SK-N-MC (cell line): ENCODE data around the gene OR2AE1.
"Not testable (repeated sequence)": the region's sequence is repeated elsewhere in the genome, so short reads cannot be mapped to it uniquely, and the experiment has no call there.

Experiments
- DNase-seq: peaks from one replicate; pipeline ENCODE4 v3.0.0-alpha.2; 2011; ENCODE audit warnings: low read depth, low spot score
- H3K27ac ChIP-seq: fragments of 200-600 bp; sonication (generic); 2 replicates; pipeline ENCODE4 v1.5.1; 2016; ENCODE audit warnings: mixed run types
- H3K36me3 ChIP-seq: fragments of 200-600 bp; sonication (generic); 2 replicates; pipeline ENCODE4 v1.6.1; 2017; ENCODE audit warnings: antibody characterized with exemption, low read length, mixed read lengths; ENCODE audit not compliant: insufficient read depth
- H3K4me3 ChIP-seq: fragments of 200-600 bp; sonication (generic); 2 replicates; pipeline ENCODE4 v1.5.1; 2016
- H3K9ac ChIP-seq: fragments of 200-600 bp; sonication (generic); 2 replicates; pipeline ENCODE4 v1.8.0; 2017; ENCODE audit warnings: mixed run types, mixed read lengths; ENCODE audit not compliant: insufficient read length
- H3K9me3 ChIP-seq: fragments of 200-600 bp; sonication (generic); 2 replicates; pipeline ENCODE4 v1.6.1; 2017; ENCODE audit warnings: low read depth, mild to moderate bottlenecking, antibody characterized with exemption, low read length, moderate library complexity, mixed read lengths
- EZH2 ChIP-seq: fragments of 200-600 bp; sonication (generic); IDR thresholded peaks from one replicate; pipeline ENCODE4 v1.6.1; 2017; ENCODE audit warnings: antibody characterized with exemption
- FOXP2 ChIP-seq: optimal IDR thresholded peaks from 2 replicates; pipeline ENCODE3; 2011; ENCODE audit warnings: mild to moderate bottlenecking, moderate library complexity; ENCODE audit not compliant: insufficient read depth; ENCODE audit errors: extremely low read length, control extremely low read depth
- POLR2AphosphoS5 ChIP-seq: IDR thresholded peaks from 2 replicates; pipeline ENCODE4 v1.6.1; 2012; ENCODE audit warnings: mild to moderate bottlenecking, low read depth, low read length, borderline replicate concordance

Gene OR2AE1

GRCh38 chr7:99876491-99876890 lies 342 bp downstream of the OR2AE1 start:
- no peak overlapping the region for H3K4me3 ChIP-seq
- H3K36me3 ChIP-seq, result no peaks in the 10 kb centered on the region
- no peak for TF ChIP-seq POLR2AphosphoS5
- TF ChIP-seq EZH2, result no peak
- no peak for TF ChIP-seq FOXP2
- H3K27ac ChIP-seq, result no peak overlapping the region
- no peaks in the 10 kb centered on the region for H3K9me3 ChIP-seq
- no peak overlapping the region for H3K9ac ChIP-seq
- no peak for DNase-seq

- no peak for DNase-seq
- TF ChIP-seq POLR2AphosphoS5, result no peak
- no peak for TF ChIP-seq EZH2
- TF ChIP-seq FOXP2, result no peak
- no peak overlapping the region for H3K27ac ChIP-seq
- H3K4me3 ChIP-seq, result no peak overlapping the region
- H3K9me3 ChIP-seq, result no peaks in the 10 kb centered on the region
- no peak overlapping the region for H3K9ac ChIP-seq
- H3K36me3 ChIP-seq, result no peaks in the 10 kb centered on the region
Measured at GRCh38 chr7:99868246-99868645, 8.6 kb downstream of the OR2AE1 start.

GRCh38 chr7:99867477-99867876 lies 9.4 kb downstream of the OR2AE1 start:
- DNase-seq, H3K4me3 ChIP-seq, H3K9me3 ChIP-seq, H3K27ac ChIP-seq, H3K9ac ChIP-seq, H3K36me3 ChIP-seq: not testable (repeated sequence)

GRCh38 chr7:99863847-99864440 lies 12.9 kb downstream of the OR2AE1 start:
- DNase-seq, result no peak
- Histone ChIP-seq H3K36me3 (no peaks in the 10 kb centered on the region), H3K9ac (no peak overlapping the region), H3K4me3 (no peak overlapping the region), H3K9me3 (no peaks in the 10 kb centered on the region), H3K27ac (no peak overlapping the region)
- no peak for TF ChIP-seq POLR2AphosphoS5
- TF ChIP-seq FOXP2, result no peak

- H3K27ac ChIP-seq, result no peak overlapping the region
- no peaks in the 10 kb centered on the region for H3K9me3 ChIP-seq
- H3K4me3 ChIP-seq, result no peak overlapping the region
- no peaks in the 10 kb centered on the region for H3K36me3 ChIP-seq
- no peak overlapping the region for H3K9ac ChIP-seq
- no peak for DNase-seq
- no peak for TF ChIP-seq POLR2AphosphoS5
- TF ChIP-seq EZH2, result no peak
- TF ChIP-seq FOXP2, result no peak
Measured at GRCh38 chr7:99860281-99861127, 16.3 kb downstream of the OR2AE1 start.

GRCh38 chr7:99855236-99855635 lies 21.6 kb downstream of the OR2AE1 start:
- Histone ChIP-seq H3K4me3 (no peak overlapping the region), H3K9ac (no peak overlapping the region), H3K36me3 (no peaks in the 10 kb centered on the region), H3K27ac (no peak overlapping the region), H3K9me3 (no peaks in the 10 kb centered on the region)
- TF ChIP-seq EZH2, result no peak
- DNase-seq, result no peak

GRCh38 chr7:99848420-99849216 lies 28.2 kb downstream of the OR2AE1 start:
- Histone ChIP-seq H3K4me3 (no peak overlapping the region), H3K9me3 (no peaks in the 10 kb centered on the region), H3K9ac (no peak overlapping the region), H3K36me3 (no peaks in the 10 kb centered on the region), H3K27ac (no peak overlapping the region)
- TF ChIP-seq POLR2AphosphoS5, result no peak
- TF ChIP-seq EZH2, result no peak
- no peak for TF ChIP-seq FOXP2
- DNase-seq, result no peak

- no peak for DNase-seq
- Histone ChIP-seq H3K4me3 (no peak overlapping the region), H3K27ac (no peak overlapping the region), H3K9ac (no peak overlapping the region), H3K9me3 (no peaks in the 10 kb centered on the region), H3K36me3 (no peaks in the 10 kb centered on the region)
- TF ChIP-seq EZH2, result no peak
- TF ChIP-seq POLR2AphosphoS5, result no peak
Measured at GRCh38 chr7:99844328-99844727, 32.5 kb downstream of the OR2AE1 start.
